Kasumi-1 (cell line): ENCODE results near the gene FKBP4.

Experiments used
- DNase-seq, 2 experiments: peaks; one replicate each; lab custom pipeline; 2025; lab: John Stamatoyannopoulos, UW

Gene FKBP4

DNA sequence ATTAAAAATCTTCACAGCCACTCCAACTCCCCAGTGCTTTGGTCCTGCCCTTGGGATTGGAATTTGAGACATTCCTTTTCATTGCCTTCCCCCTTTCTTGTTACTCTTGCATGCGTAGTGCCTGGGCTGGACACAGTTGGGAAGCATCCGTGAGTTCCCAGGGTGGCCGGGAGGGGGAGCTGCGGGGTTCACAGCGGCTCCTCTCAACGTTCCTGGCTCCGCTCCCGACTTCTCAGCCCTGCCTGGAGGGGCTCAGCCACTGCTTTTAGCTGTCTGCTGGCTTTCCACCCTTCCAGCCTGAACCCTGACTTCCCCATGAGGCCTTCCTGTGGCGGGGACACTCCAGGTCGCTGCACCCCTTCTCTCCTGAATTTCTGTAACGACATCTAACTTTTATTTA, 58.9 kb downstream of the FKBP4 start:
- DNase-seq, result no peak
